ENCODE results near the gene OLFML3. TPM values are rescaled to one million over a fixed set of nuclear protein-coding genes. Genes with fewer than 3 reads are reported as not detected.

Gene OLFML3
- total and polyA plus RNA-seq, 2 of the 13 experiments (the other 11 are each of a cell fraction or from before 2014, with no cell fraction given) = 2.0 to 5.1 TPM

- TF ChIP-seq, protein P1, sequence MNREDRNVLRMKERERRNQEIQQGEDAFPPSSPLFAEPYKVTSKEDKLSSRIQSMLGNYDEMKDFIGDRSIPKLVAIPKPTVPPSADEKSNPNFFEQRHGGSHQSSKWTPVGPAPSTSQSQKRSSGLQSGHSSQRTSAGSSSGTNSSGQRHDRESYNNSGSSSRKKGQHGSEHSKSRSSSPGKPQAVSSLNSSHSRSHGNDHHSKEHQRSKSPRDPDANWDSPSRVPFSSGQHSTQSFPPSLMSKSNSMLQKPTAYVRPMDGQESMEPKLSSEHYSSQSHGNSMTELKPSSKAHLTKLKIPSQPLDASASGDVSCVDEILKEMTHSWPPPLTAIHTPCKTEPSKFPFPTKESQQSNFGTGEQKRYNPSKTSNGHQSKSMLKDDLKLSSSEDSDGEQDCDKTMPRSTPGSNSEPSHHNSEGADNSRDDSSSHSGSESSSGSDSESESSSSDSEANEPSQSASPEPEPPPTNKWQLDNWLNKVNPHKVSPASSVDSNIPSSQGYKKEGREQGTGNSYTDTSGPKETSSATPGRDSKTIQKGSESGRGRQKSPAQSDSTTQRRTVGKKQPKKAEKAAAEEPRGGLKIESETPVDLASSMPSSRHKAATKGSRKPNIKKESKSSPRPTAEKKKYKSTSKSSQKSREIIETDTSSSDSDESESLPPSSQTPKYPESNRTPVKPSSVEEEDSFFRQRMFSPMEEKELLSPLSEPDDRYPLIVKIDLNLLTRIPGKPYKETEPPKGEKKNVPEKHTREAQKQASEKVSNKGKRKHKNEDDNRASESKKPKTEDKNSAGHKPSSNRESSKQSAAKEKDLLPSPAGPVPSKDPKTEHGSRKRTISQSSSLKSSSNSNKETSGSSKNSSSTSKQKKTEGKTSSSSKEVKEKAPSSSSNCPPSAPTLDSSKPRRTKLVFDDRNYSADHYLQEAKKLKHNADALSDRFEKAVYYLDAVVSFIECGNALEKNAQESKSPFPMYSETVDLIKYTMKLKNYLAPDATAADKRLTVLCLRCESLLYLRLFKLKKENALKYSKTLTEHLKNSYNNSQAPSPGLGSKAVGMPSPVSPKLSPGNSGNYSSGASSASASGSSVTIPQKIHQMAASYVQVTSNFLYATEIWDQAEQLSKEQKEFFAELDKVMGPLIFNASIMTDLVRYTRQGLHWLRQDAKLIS (CRISPR knock-in tag; IDR thresholded peaks at IDR 0.05) = no peak
- TF ChIP-seq ZBTB3 (CRISPR knock-in tag; IDR thresholded peaks at IDR 0.05; ENCODE audit: borderline replicate concordance, low read depth) = no peak
- TF ChIP-seq TCF7 (IDR thresholded peaks at IDR 0.05; ENCODE audit: low read depth) = no peak
- no peak for TF ChIP-seq ZNF724P (CRISPR knock-in tag; IDR thresholded peaks at IDR 0.05; ENCODE audit: borderline replicate concordance)
- no peak for TF ChIP-seq SMAD3 (CRISPR knock-in tag; IDR thresholded peaks at IDR 0.05)
- TF ChIP-seq ZFP1 (CRISPR knock-in tag; IDR thresholded peaks at IDR 0.05) = no peak
- TF ChIP-seq IKZF5 (CRISPR knock-in tag; IDR thresholded peaks at IDR 0.05) = no peak
- TF ChIP-seq HNF4A (CRISPR knock-in tag; IDR thresholded peaks at IDR 0.05) = peak; percentile 85
- TF ChIP-seq MATR3 (CRISPR knock-in tag; IDR thresholded peaks at IDR 0.05) = no peak
- no peak for TF ChIP-seq SMAD1 (CRISPR knock-in tag; IDR thresholded peaks at IDR 0.05; ENCODE audit: borderline replicate concordance, low read depth)
- TF ChIP-seq ZNF20 (CRISPR knock-in tag; IDR thresholded peaks at IDR 0.05) = no peak
- no peak for TF ChIP-seq CREB1 (IDR thresholded peaks at IDR 0.05)
- no peak for TF ChIP-seq CREB1 (CRISPR knock-in tag; IDR thresholded peaks at IDR 0.05)
- no peak for TF ChIP-seq ZNF792 (CRISPR knock-in tag; IDR thresholded peaks at IDR 0.05)
- TF ChIP-seq HMG20A (CRISPR knock-in tag; IDR thresholded peaks at IDR 0.05; ENCODE audit: borderline replicate concordance) = peak; percentile 40; the same call in 1 of the 2 replicates
- no peak for TF ChIP-seq ZNF30 (CRISPR knock-in tag; IDR thresholded peaks at IDR 0.05)
- no peak for TF ChIP-seq ZNF335 (CRISPR knock-in tag; IDR thresholded peaks at IDR 0.05)
- TF ChIP-seq CEBPZ (IDR thresholded peaks at IDR 0.05; ENCODE audit: low read length) = no peak
- TF ChIP-seq PHB2 (IDR thresholded peaks at IDR 0.05; ENCODE audit: partially characterized antibody) = no peak
- TF ChIP-seq IKZF4 (CRISPR knock-in tag; IDR thresholded peaks at IDR 0.05; ENCODE audit: borderline replicate concordance, low read depth, not compliant biosample characterization) = no peak
- TF ChIP-seq NBN (conservative IDR thresholded peaks at IDR 0.05) = no peak
- no peak for TF ChIP-seq ZNF282 (IDR thresholded peaks at IDR 0.05; ENCODE audit: partially characterized antibody)
- peak; percentile 24 for TF ChIP-seq CBX1 (IDR thresholded peaks at IDR 0.05; ENCODE audit: low read depth)
Measured at GRCh38 chr1:113981962-113982931, 3.0 kb downstream of the OLFML3 start (continued).

Measured in HepG2 (cell line).